Gastrocnemius medialis (tissue), 4 donors: ENCODE data around the gene ICA1L.

Source experiments
- CTCF ChIP-seq, 5 experiments: fragments of 450-650 bp in 3 of 5; fragments of 200-600 bp in 2 of 5; sonication (generic) in 2 of 5; IDR thresholded peaks in 4 of 5; conservative IDR thresholded peaks in 1 of 5; 1 replicate in 4 of 5; 2 replicates in 1 of 5; pipeline ENCODE4 v1.5.1; 2016 to 2019; ENCODE audit warnings: antibody characterized with exemption in 5 of 5, mild to moderate bottlenecking in 3 of 5, moderate library complexity in 3 of 5
- POLR2A ChIP-seq, 2 donors: fragments of 450-650 bp; IDR thresholded peaks; one replicate each; pipeline ENCODE4 v1.6.1; 2017; ENCODE audit warnings: antibody characterized with exemption in 2 of 2, mild to moderate bottlenecking in 2 of 2, moderate library complexity in 2 of 2

- TF ChIP-seq POLR2A (IDR thresholded peaks at IDR 0.05) (peak; percentile 41 to 56), CTCF (IDR thresholded peaks at IDR 0.05 in 4 of 5, conservative IDR thresholded peaks at IDR 0.05 in 1 of 5) (no peak)
These were observed 40.2 kb upstream of the ICA1L start, which contains the start of the genes CARF and WDR12 for GRCh38 chr2:202911512-202912341.
